IMR-90 (cell line): ENCODE results near the gene HCN4. TPM values are rescaled to one million over a fixed set of nuclear protein-coding genes. Genes with fewer than 3 reads are reported as not detected.

ENCODE experiments used
- ATAC-seq: fragments of 200-7000 bp; cut with Tn5 transposase; 2 replicates; pipeline ENCODE4 v1.9.1; 2020; ENCODE audit warnings: low read depth, mild to moderate bottlenecking, moderate library complexity
- BruUV-seq: library from RNA; stranded (reverse); fragments of 400-500 nt; replicated peaks from 2 replicates; lab custom pipeline; 2021; lab: Mats Ljungman, UMichigan
- CTCF ChIA-PET: fragments of 300-600 bp; formaldehyde crosslinking; extraction: SDS; loops from one replicate; lab custom pipeline; 2021; ENCODE audit warnings: antibody characterized with exemption; lab: Yijun Ruan, JAX
- POLR2A ChIA-PET: fragments of 300-600 bp; sonication (Branson Sonifier 250); formaldehyde crosslinking; loops from one replicate; lab custom pipeline; 2022; ENCODE audit warnings: antibody characterized with exemption; ENCODE audit not compliant: unreplicated experiment; lab: Charles Lee
- DNase-seq: peaks from one replicate; pipeline ENCODE4 v3.0.0; 2013
- H2AFZ ChIP-seq: replicated peaks from 2 replicates; pipeline ENCODE3; 2013; ENCODE audit warnings: low read length, mild to moderate bottlenecking; ENCODE audit not compliant: poor library complexity
- H2AK5ac ChIP-seq: 2 replicates; pipeline ENCODE4 v1.6.1; 2013; ENCODE audit warnings: low read depth, low read length, inconsistent platforms
- H2AK9ac ChIP-seq: replicated peaks from 2 replicates; pipeline ENCODE3; 2013; ENCODE audit warnings: mild to moderate bottlenecking, low read depth, low read length, moderate library complexity; ENCODE audit not compliant: poor library complexity
- H2BK120ac ChIP-seq: 2 replicates; pipeline ENCODE4 v1.6.1; 2013; ENCODE audit warnings: low read depth, low read length, inconsistent platforms
- H2BK15ac ChIP-seq: 3 replicates; pipeline ENCODE4 v1.6.1; 2013; ENCODE audit warnings: low read depth, low read length, inconsistent platforms
- H2BK20ac ChIP-seq: 2 replicates; pipeline ENCODE4 v1.6.1; 2013; ENCODE audit warnings: low read depth, mild to moderate bottlenecking, inconsistent platforms, low read length, moderate library complexity
- H2BK5ac ChIP-seq: 2 replicates; pipeline ENCODE4 v1.6.1; 2013; ENCODE audit warnings: mild to moderate bottlenecking, low read depth, low read length, inconsistent platforms; ENCODE audit not compliant: poor library complexity, severe bottlenecking
- H3K14ac ChIP-seq: replicated peaks from 2 replicates; pipeline ENCODE4 v1.6.1; 2013; ENCODE audit warnings: low read depth, low read length, inconsistent platforms
- H3K18ac ChIP-seq: 2 replicates; pipeline ENCODE4 v1.6.1; 2013; ENCODE audit warnings: low read depth, low read length, control low read depth
- H3K23ac ChIP-seq: 2 replicates; pipeline ENCODE4 v1.6.1; 2013; ENCODE audit warnings: low read depth, low read length, inconsistent platforms
- H3K27ac ChIP-seq: 2 replicates; pipeline ENCODE4 v1.5.1; 2013; ENCODE audit warnings: mild to moderate bottlenecking, control low read depth, low read length; ENCODE audit not compliant: insufficient read depth
- H3K27me3 ChIP-seq: 2 replicates; pipeline ENCODE4 v1.6.1; 2013; ENCODE audit warnings: low read length; ENCODE audit not compliant: control insufficient read depth, insufficient read depth
- H3K36me3 ChIP-seq: 2 replicates; pipeline ENCODE4 v1.6.1; 2013; ENCODE audit warnings: low read length, mixed read lengths; ENCODE audit not compliant: control insufficient read depth, insufficient read depth
- H3K4ac ChIP-seq: 2 replicates; pipeline ENCODE4 v1.6.1; 2013; ENCODE audit warnings: low read depth, low read length, inconsistent platforms
- H3K4me1 ChIP-seq: 2 replicates; pipeline ENCODE4 v1.6.1; 2013; ENCODE audit warnings: low read length, mixed read lengths; ENCODE audit not compliant: control insufficient read depth, insufficient read depth
- H3K4me2 ChIP-seq: 2 replicates; pipeline ENCODE4 v1.6.1; 2013; ENCODE audit warnings: low read depth, mild to moderate bottlenecking, control low read depth, low read length, moderate library complexity
- H3K4me3 ChIP-seq: 2 replicates; pipeline ENCODE4 v1.5.1; 2013; ENCODE audit warnings: low read depth, mild to moderate bottlenecking, control low read depth, low read length, moderate library complexity; ENCODE audit not compliant: insufficient read depth
- H3K56ac ChIP-seq: 2 replicates; pipeline ENCODE4 v1.6.1; 2013; ENCODE audit warnings: low read length, inconsistent platforms; ENCODE audit not compliant: insufficient read depth; ENCODE audit errors: extremely low read depth
- H3K79me1 ChIP-seq, 2 experiments: 2 replicates each; pipeline ENCODE4 v1.6.1; 2013; ENCODE audit warnings: low read length in 2 of 2, inconsistent platforms in 1 of 2, low read depth in 1 of 2
- H3K9ac ChIP-seq: 2 replicates; pipeline ENCODE4 v1.6.1; 2013; ENCODE audit warnings: low read depth, low read length, control low read depth
- H3K9me1 ChIP-seq: 2 replicates; pipeline ENCODE4 v1.6.1; 2013; ENCODE audit warnings: low read length, inconsistent platforms; ENCODE audit not compliant: insufficient read depth
- H3K9me3 ChIP-seq: 2 replicates; pipeline ENCODE4 v1.6.1; 2013; ENCODE audit warnings: low read length; ENCODE audit not compliant: control insufficient read depth, insufficient read depth
- H4K20me1 ChIP-seq: 2 replicates; pipeline ENCODE4 v1.6.1; 2013; ENCODE audit warnings: low read length, inconsistent platforms; ENCODE audit not compliant: insufficient read depth
- H4K5ac ChIP-seq: 2 replicates; pipeline ENCODE4 v1.6.1; 2013; ENCODE audit warnings: mild to moderate bottlenecking, low read depth, low read length, control low read depth
- H4K8ac ChIP-seq, 2 experiments: 2 replicates each; pipeline ENCODE4 v1.6.1; 2013; ENCODE audit warnings: low read depth in 2 of 2, low read length in 2 of 2, control low read depth in 1 of 2, inconsistent platforms in 1 of 2
- H4K91ac ChIP-seq: 2 replicates; pipeline ENCODE4 v1.6.1; 2013; ENCODE audit warnings: low read depth, low read length, inconsistent platforms; ENCODE audit not compliant: insufficient read depth
- BHLHE40 ChIP-seq: fragments of 150-350 bp; IDR thresholded peaks from 2 replicates; pipeline ENCODE4 v1.6.1; 2016; ENCODE audit warnings: mild to moderate bottlenecking, low read depth, low read length
- CEBPB ChIP-seq: IDR thresholded peaks from 2 replicates; pipeline ENCODE4 v1.6.1; 2012; ENCODE audit warnings: low read depth, low read length, improper control_type of control experiment
- CHD1 ChIP-seq: IDR thresholded peaks from 2 replicates; pipeline ENCODE4 v1.6.1; 2012; ENCODE audit warnings: low read depth, low read length, improper control_type of control experiment
- FOS ChIP-seq: fragments of 150-350 bp; IDR thresholded peaks from 2 replicates; pipeline ENCODE4 v1.6.1; 2016; ENCODE audit warnings: low read depth, low read length
- MAFK ChIP-seq: IDR thresholded peaks from 2 replicates; pipeline ENCODE4 v1.6.1; 2012; ENCODE audit warnings: low read depth, low read length, improper control_type of control experiment
- MAZ ChIP-seq: IDR thresholded peaks from 2 replicates; pipeline ENCODE4 v1.6.1; 2012; ENCODE audit warnings: low read depth, mild to moderate bottlenecking, low read length, improper control_type of control experiment, moderate library complexity, borderline replicate concordance
- MXI1 ChIP-seq: IDR thresholded peaks from 2 replicates; pipeline ENCODE4 v1.6.1; 2012; ENCODE audit warnings: low read depth, mild to moderate bottlenecking, low read length, moderate library complexity, borderline replicate concordance
- NFE2L2 ChIP-seq: fragments of 150-350 bp; IDR thresholded peaks from 2 replicates; pipeline ENCODE4 v1.6.1; 2016; ENCODE audit warnings: low read depth, mild to moderate bottlenecking, low read length
- RAD21 ChIP-seq: IDR thresholded peaks from 2 replicates; pipeline ENCODE4 v1.6.1; 2012; ENCODE audit warnings: low read length, improper control_type of control experiment
- RCOR1 ChIP-seq: IDR thresholded peaks from 2 replicates; pipeline ENCODE4 v1.6.1; 2012; ENCODE audit warnings: mild to moderate bottlenecking, low read length, improper control_type of control experiment; ENCODE audit not compliant: insufficient replicate concordance
- RFX5 ChIP-seq: IDR thresholded peaks from 2 replicates; pipeline ENCODE4 v1.8.0; 2012; ENCODE audit warnings: low read depth, mild to moderate bottlenecking, low read length, moderate library complexity
- SMC3 ChIP-seq: fragments of 150-350 bp; IDR thresholded peaks from 2 replicates; pipeline ENCODE4 v1.6.1; 2016; ENCODE audit warnings: low read depth, mild to moderate bottlenecking, antibody characterized with exemption, low read length, moderate library complexity
- WGBS, 2 experiments: methylation state at CpG; one replicate each; pipeline versions ENCODE4 v1.1.5 to v1.1.7; 2013; ENCODE audit warnings: missing lambda C conversion rate in 2 of 2; ENCODE audit not compliant: insufficient read length in 1 of 2; ENCODE audit errors: extremely low coverage in 2 of 2; 5-methylcytosine and 5-hydroxymethylcytosine counted together
- dilution Hi-C: fragments of 300-500 bp; cut with HindIII; formaldehyde crosslinking; loops from one replicate; pipeline ENCODE4 v1.14.3; 2018; ENCODE audit warnings: low sequenced_read_pairs; ENCODE audit not compliant: unreplicated experiment
- in situ Hi-C: fragments of 300-500 bp; cut with MboI; formaldehyde crosslinking; loops from 3 replicates; pipeline ENCODE4 v1.14.3; 2019; ENCODE audit warnings: low sequenced_read_pairs, inconsistent platforms, mixed read lengths
- intact Hi-C: fragments of 100-400 bp; cut with micrococcal nuclease; formaldehyde crosslinking; loops from 2 replicates; pipeline ENCODE4 v1.10.0; 2022
- polyA plus RNA-seq, 3 experiments: library from polyadenylated mRNA; depleted of rRNA; stranded (reverse); fragments of >200 nt; gene quantifications; 2 replicates each; pipeline ENCODE4 v1.2.3, GENCODE V29; 2012; ENCODE audit warnings: low replicate concordance in 1 of 3
- total RNA-seq: library from RNA; depleted of rRNA; stranded (reverse); fragments of >200 nt; gene quantifications from 2 replicates; pipeline ENCODE4 v1.2.3, GENCODE V29; 2012
- TF ChIP-seq, protein P1 (sequence below): conservative IDR thresholded peaks from 2 replicates; pipeline ENCODE4 v1.5.1; 2012; ENCODE audit warnings: mild to moderate bottlenecking, low read depth, low read length, improper control_type of control experiment
- TF ChIP-seq, protein P2 (sequence below): fragments of 150-350 bp; IDR thresholded peaks from 2 replicates; pipeline ENCODE4 v1.6.1; 2016; ENCODE audit warnings: low read depth, mild to moderate bottlenecking, low read length, moderate library complexity, borderline replicate concordance
- TF ChIP-seq, protein P3 (sequence below): fragments of 150-350 bp; IDR thresholded peaks from 2 replicates; pipeline ENCODE4 v1.6.1; 2017; ENCODE audit warnings: mild to moderate bottlenecking, antibody characterized with exemption, low read length, low read depth

The HCN4 gene
- total and polyA plus RNA-seq, 2 of the 4 experiments (the other 2 are of a cell fraction) = not detected

DNA sequence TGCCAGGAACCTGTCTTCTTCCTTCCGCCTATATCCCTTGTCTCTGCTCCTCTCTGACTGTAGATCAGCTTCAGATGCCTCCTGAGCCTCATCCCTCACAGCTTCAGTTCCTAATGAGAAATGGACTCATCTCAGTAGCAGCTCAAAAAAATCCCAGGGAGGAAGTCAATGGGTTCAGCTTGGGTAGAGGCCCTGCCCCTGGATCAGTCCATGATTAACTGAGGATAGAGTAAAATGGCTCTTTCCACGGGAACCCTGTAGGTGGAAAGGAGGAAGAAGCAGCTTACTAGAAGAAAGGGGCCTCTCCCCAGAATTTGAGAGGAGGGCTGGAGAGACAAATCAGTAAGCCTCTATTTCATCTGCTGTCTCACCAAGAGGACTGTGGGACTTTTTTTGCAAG, 26.9 kb upstream of the HCN4 start:
- Histone ChIP-seq H2BK20ac (no peak overlapping the region), H2AFZ (no peak overlapping the region), H4K91ac (no peak overlapping the region), H3K14ac (no peak overlapping the region), H3K4me2 (no peak overlapping the region), H4K5ac (no peak overlapping the region), H3K36me3 (no peaks in the 10 kb centered on the region), H3K9ac (no peak overlapping the region), H3K4me1 (no peaks in the 10 kb centered on the region), H2AK5ac (no peak overlapping the region), H2BK15ac (no peak overlapping the region), H3K18ac (no peak overlapping the region), H4K20me1 (no peaks in the 10 kb centered on the region), H2BK5ac (no peak overlapping the region), H3K23ac (no peak overlapping the region), H3K27ac (no peak overlapping the region), H2BK120ac (no peak overlapping the region), H3K9me1 (no peaks in the 10 kb centered on the region), H4K8ac (no peak overlapping the region), H2AK9ac (no peak overlapping the region), H3K79me1 (no peaks in the 10 kb centered on the region), H3K56ac (no peak overlapping the region), H3K4me3 (no peak overlapping the region), H3K27me3 (peaks cover 40% of the 10 kb centered on the region), H3K9me3 (no peaks in the 10 kb centered on the region), H3K4ac (no peak overlapping the region)
- no TSS peak for BruUV-seq
- ATAC-seq (no peak), DNase-seq (no peak)
- dilution Hi-C loops (no loop called here), intact Hi-C loops (no loop called here), in situ Hi-C loops (no loop called here)
- POLR2A ChIA-PET = no interaction called here
- CTCF ChIA-PET = no interaction called here
- WGBS, 2 experiments = 38% methylated on average over 1 of the region's 2 CpGs; no CpG with 5 or more reads in 1 of the 2 experiments
- TF ChIP-seq RAD21 (no peak), CHD1 (no peak), RCOR1 (no peak), MAFK (no peak), MAZ (no peak), RFX5 (no peak), BHLHE40 (no peak), NFE2L2 (no peak), SMC3 (no peak), MXI1 (no peak), CEBPB (no peak), FOS (no peak)
- TF ChIP-seq, protein P1, sequence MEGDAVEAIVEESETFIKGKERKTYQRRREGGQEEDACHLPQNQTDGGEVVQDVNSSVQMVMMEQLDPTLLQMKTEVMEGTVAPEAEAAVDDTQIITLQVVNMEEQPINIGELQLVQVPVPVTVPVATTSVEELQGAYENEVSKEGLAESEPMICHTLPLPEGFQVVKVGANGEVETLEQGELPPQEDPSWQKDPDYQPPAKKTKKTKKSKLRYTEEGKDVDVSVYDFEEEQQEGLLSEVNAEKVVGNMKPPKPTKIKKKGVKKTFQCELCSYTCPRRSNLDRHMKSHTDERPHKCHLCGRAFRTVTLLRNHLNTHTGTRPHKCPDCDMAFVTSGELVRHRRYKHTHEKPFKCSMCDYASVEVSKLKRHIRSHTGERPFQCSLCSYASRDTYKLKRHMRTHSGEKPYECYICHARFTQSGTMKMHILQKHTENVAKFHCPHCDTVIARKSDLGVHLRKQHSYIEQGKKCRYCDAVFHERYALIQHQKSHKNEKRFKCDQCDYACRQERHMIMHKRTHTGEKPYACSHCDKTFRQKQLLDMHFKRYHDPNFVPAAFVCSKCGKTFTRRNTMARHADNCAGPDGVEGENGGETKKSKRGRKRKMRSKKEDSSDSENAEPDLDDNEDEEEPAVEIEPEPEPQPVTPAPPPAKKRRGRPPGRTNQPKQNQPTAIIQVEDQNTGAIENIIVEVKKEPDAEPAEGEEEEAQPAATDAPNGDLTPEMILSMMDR = no peak
- TF ChIP-seq, protein P2, sequence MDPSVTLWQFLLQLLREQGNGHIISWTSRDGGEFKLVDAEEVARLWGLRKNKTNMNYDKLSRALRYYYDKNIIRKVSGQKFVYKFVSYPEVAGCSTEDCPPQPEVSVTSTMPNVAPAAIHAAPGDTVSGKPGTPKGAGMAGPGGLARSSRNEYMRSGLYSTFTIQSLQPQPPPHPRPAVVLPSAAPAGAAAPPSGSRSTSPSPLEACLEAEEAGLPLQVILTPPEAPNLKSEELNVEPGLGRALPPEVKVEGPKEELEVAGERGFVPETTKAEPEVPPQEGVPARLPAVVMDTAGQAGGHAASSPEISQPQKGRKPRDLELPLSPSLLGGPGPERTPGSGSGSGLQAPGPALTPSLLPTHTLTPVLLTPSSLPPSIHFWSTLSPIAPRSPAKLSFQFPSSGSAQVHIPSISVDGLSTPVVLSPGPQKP = no peak
- TF ChIP-seq, protein P3, sequence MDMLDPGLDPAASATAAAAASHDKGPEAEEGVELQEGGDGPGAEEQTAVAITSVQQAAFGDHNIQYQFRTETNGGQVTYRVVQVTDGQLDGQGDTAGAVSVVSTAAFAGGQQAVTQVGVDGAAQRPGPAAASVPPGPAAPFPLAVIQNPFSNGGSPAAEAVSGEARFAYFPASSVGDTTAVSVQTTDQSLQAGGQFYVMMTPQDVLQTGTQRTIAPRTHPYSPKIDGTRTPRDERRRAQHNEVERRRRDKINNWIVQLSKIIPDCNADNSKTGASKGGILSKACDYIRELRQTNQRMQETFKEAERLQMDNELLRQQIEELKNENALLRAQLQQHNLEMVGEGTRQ = no peak
